GM08714 (cell line): Measurements from ENCODE around the gene PHLDA3.

Experiments used
- H3K4me3 ChIP-seq: fragments of 200-500 bp; sonication (Bioruptor generic); 2 replicates; pipeline ENCODE4 v1.5.1; 2014; ENCODE audit warnings: mild to moderate bottlenecking, low read length, inconsistent platforms
- ZNF274 ChIP-seq: IDR thresholded peaks from 2 replicates; pipeline ENCODE4 v1.6.1; 2012; ENCODE audit warnings: mild to moderate bottlenecking, low read depth, low read length

Gene PHLDA3

DNA sequence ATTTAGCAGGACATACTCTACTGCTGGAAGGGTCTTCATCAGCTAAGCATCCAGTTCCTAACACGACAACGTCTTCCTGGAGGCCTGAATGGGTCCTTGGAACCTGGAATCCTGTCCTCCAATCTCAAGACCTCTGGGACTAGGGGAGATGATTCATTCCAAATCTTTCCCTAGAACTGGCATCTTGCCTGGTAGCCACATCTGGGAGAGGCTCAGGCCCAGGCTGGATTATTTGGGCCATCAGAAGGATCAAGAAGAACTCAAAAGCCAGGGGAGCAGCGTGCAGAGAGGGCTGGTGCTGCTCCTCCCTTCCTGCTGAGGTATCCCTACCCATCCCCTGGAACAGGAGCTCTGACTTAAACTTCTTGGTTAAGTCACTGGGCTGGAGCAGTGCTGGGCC lies 2.8 kb upstream of the PHLDA3 start:
- H3K4me3 ChIP-seq = no peak overlapping the region
- TF ChIP-seq ZNF274 = no peak

- H3K4me3 ChIP-seq = no peak overlapping the region
- TF ChIP-seq ZNF274 = no peak
Observed at GRCh38 chr1:201470581-201470980, 1.6 kb upstream of the PHLDA3 start.

- H3K4me3 ChIP-seq = peak overlapping the region; percentile 63; the same call in 1 of the 2 replicates
- no peak for TF ChIP-seq ZNF274
Observed at GRCh38 chr1:201469645-201470074, 672 bp upstream of the PHLDA3 start.

- peak overlapping the region; percentile 63 for H3K4me3 ChIP-seq
Observed at GRCh38 chr1:201468501-201468843, 516 bp downstream of the PHLDA3 start.

GRCh38 chr1:201466492-201466891 lies 2.5 kb downstream of the PHLDA3 start:
- TF ChIP-seq ZNF274 = no peak
- H3K4me3 ChIP-seq = peak overlapping the region; percentile 63; the same call in 1 of the 2 replicates

More at GRCh38 chr1:201468501-201468843, 516 bp downstream of the PHLDA3 start:
- no peak for TF ChIP-seq ZNF274

DNA sequence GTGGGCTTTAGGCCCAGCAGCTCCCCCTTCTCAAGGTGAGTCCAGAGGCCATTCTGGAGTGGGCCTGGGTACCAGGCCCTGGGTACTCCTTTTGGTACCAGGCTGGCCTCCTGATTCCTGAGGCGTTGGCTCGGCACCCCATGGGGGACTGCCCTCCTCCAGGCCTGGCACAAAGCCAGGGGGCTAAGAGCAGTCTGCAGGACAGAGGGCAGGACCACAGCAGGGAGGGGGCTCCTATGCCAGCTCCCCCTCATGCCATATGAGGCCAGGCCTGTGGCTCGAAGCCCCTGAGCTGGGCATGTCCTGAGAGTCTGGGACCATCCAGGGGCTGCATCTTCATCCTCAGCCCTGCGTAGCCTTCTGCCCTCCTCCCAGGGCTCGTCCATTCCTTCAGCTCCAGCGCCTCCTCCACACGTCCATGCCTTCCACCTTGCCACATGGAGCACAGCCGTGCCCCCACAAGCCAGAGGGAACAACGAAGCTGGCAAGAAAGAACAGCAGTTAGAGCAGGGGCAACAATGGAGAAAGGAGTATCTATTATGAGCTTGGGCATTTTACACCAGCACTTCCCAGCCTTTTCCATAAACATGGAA lies 3.2 kb downstream of the PHLDA3 start:
- no peak for TF ChIP-seq ZNF274
- H3K4me3 ChIP-seq = no peak overlapping the region; the same call in 1 of the 2 replicates

GRCh38 chr1:201463071-201463552 lies 5.9 kb downstream of the PHLDA3 start:
- TF ChIP-seq ZNF274 = no peak
- H3K4me3 ChIP-seq = no peak overlapping the region

GRCh38 chr1:201461645-201462441 lies 7.1 kb downstream of the PHLDA3 start:
- no peak overlapping the region for H3K4me3 ChIP-seq
- TF ChIP-seq ZNF274 = no peak

GRCh38 chr1:201460814-201461644 lies 8.0 kb downstream of the PHLDA3 start:
- no peak for TF ChIP-seq ZNF274
- H3K4me3 ChIP-seq = no peak overlapping the region

DNA sequence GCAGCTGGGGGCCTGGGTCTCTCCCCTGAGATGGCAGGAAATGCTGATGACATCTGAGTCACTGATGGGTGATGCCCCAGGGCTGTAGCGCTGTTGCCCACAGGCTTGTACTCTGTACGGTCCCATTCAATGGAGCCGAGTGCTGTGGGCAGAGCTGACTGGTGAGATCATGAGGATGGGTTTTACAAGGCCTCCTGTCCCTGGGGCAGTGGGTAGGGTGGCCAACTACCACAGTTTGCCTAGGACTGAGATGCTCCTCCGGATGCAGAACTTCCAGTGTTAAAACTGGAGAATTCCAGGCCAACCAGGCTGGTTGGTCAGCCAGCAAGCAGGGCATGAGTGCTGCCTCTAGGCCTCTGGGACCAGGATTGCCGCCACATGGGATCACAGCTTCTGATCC lies 9.2 kb downstream of the PHLDA3 start:
- H3K4me3 ChIP-seq = no peak overlapping the region
- no peak for TF ChIP-seq ZNF274

- no peak overlapping the region for H3K4me3 ChIP-seq
- TF ChIP-seq ZNF274 = no peak
Observed at GRCh38 chr1:201459052-201459451, 9.9 kb downstream of the PHLDA3 start.

DNA sequence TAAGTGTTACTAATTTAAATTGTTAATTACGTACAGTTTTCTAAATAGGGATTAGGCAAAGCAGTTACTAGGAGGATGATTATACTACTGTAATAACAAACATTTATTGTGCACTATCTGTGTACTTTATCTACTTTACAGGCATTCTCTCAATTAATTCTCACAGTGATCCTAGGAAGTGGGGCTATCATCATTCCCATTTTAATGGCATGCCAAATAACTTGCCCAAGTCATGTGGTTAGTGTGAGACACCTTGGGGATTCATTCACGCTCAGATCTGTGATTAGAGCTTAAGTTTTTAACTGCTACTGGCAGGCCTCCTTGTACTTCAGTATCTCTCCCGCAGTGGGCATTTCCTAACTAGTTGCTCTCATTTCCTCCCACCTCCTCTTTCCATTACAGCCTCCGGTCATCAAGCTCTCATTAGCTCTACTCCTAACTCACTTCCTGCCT lies 11.5 kb downstream of the PHLDA3 start:
- no peak overlapping the region for H3K4me3 ChIP-seq
- TF ChIP-seq ZNF274 = no peak

- no peak overlapping the region for H3K4me3 ChIP-seq
- TF ChIP-seq ZNF274 = no peak
Observed at GRCh38 chr1:201456499-201457309, 12.3 kb downstream of the PHLDA3 start.
